Endothelial cell (in vitro differentiated cells): ENCODE data around the gene CUX1. TPM values are rescaled to one million over a fixed set of nuclear protein-coding genes. Genes with fewer than 3 reads are reported as not detected.

Experiments used
- DNase-seq: peaks from one replicate; pipeline ENCODE4 v3.0.0; 2021; ENCODE audit warnings: low spot score
- H3K27ac Mint-ChIP-seq: one replicate; pipeline ENCODE4 v1.8.0; 2021; ENCODE audit warnings: mixed read lengths, inconsistent platforms; ENCODE audit not compliant: unreplicated experiment
- H3K27me3 Mint-ChIP-seq: one replicate; pipeline ENCODE4 v1.8.0; 2021; ENCODE audit warnings: mild to moderate bottlenecking, moderate library complexity, mixed read lengths, inconsistent platforms; ENCODE audit not compliant: unreplicated experiment
- H3K36me3 Mint-ChIP-seq: one replicate; pipeline ENCODE4 v1.8.0; 2021; ENCODE audit warnings: mild to moderate bottlenecking, low read depth, mixed read lengths, inconsistent platforms; ENCODE audit not compliant: unreplicated experiment
- H3K4me1 Mint-ChIP-seq: one replicate; pipeline ENCODE4 v1.8.0; 2021; ENCODE audit warnings: mild to moderate bottlenecking, mixed read lengths, inconsistent platforms; ENCODE audit not compliant: unreplicated experiment
- H3K4me3 Mint-ChIP-seq: one replicate; pipeline ENCODE4 v1.8.0; 2021; ENCODE audit warnings: mild to moderate bottlenecking, mixed read lengths, inconsistent platforms; ENCODE audit not compliant: unreplicated experiment
- H3K9me3 Mint-ChIP-seq: one replicate; pipeline ENCODE4 v1.8.0; 2021; ENCODE audit warnings: mixed read lengths, inconsistent platforms; ENCODE audit not compliant: unreplicated experiment
- total RNA-seq: library from RNA; stranded (reverse); fragmentation: NEBNext Ultra II Directional; extraction: Animal tissue kit (Norgen Biotek cat#: 25700); gene quantifications from one replicate; pipeline ENCODE4 v1.2.1, GENCODE V29; 2021; ENCODE audit not compliant: unreplicated experiment
- TF ChIP-seq, protein P1 (sequence below): fragments of 200-600 bp; sonication (generic); IDR thresholded peaks from one replicate; pipeline ENCODE4 v1.5.0; 2021; ENCODE audit warnings: antibody characterized with exemption; ENCODE audit not compliant: unreplicated experiment

Gene CUX1
- total RNA-seq, 1 donor from 2014 or later, result 43.7 TPM

DNA sequence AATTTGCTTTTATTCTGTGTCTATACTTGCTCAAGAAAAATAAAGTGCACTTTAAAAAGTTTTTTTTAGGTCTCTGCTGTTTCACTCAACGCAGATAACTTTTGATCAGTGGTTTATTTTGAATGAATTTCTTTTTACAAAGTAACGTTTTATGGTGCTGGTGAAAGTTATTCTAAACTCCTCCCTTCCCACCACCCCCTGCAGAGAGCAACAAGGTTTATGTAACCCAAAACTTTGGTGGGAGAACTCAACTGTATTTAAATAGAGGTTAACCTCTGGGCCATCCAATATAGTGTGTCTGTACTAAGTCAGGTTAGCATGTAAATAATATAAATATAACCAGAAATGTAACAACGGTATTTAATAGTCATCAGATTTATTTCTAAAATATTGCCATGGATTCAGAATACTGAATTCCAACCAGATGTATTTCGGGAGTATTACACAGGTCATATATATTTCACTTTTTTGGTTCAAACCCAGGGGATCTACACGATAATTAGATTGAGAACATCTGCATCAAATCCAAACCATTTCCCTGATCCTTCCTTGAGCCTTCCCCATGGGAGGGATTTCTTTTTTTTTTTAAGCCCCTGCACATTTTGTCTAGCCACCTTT, 3.9 kb upstream of the CUX1 start:
- H3K4me1 Mint-ChIP-seq, result peaks cover 9% of the 10 kb centered on the region
- H3K4me3 Mint-ChIP-seq, result peak overlapping the region; percentile 42
- no peak for DNase-seq
- H3K27ac Mint-ChIP-seq, result no peak overlapping the region
- H3K9me3 Mint-ChIP-seq, result no peaks in the 10 kb centered on the region
- H3K36me3 Mint-ChIP-seq, result no peaks in the 10 kb centered on the region
- H3K27me3 Mint-ChIP-seq, result peaks cover 7% of the 10 kb centered on the region
- TF ChIP-seq, protein P1, sequence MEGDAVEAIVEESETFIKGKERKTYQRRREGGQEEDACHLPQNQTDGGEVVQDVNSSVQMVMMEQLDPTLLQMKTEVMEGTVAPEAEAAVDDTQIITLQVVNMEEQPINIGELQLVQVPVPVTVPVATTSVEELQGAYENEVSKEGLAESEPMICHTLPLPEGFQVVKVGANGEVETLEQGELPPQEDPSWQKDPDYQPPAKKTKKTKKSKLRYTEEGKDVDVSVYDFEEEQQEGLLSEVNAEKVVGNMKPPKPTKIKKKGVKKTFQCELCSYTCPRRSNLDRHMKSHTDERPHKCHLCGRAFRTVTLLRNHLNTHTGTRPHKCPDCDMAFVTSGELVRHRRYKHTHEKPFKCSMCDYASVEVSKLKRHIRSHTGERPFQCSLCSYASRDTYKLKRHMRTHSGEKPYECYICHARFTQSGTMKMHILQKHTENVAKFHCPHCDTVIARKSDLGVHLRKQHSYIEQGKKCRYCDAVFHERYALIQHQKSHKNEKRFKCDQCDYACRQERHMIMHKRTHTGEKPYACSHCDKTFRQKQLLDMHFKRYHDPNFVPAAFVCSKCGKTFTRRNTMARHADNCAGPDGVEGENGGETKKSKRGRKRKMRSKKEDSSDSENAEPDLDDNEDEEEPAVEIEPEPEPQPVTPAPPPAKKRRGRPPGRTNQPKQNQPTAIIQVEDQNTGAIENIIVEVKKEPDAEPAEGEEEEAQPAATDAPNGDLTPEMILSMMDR, result no peak

DNA sequence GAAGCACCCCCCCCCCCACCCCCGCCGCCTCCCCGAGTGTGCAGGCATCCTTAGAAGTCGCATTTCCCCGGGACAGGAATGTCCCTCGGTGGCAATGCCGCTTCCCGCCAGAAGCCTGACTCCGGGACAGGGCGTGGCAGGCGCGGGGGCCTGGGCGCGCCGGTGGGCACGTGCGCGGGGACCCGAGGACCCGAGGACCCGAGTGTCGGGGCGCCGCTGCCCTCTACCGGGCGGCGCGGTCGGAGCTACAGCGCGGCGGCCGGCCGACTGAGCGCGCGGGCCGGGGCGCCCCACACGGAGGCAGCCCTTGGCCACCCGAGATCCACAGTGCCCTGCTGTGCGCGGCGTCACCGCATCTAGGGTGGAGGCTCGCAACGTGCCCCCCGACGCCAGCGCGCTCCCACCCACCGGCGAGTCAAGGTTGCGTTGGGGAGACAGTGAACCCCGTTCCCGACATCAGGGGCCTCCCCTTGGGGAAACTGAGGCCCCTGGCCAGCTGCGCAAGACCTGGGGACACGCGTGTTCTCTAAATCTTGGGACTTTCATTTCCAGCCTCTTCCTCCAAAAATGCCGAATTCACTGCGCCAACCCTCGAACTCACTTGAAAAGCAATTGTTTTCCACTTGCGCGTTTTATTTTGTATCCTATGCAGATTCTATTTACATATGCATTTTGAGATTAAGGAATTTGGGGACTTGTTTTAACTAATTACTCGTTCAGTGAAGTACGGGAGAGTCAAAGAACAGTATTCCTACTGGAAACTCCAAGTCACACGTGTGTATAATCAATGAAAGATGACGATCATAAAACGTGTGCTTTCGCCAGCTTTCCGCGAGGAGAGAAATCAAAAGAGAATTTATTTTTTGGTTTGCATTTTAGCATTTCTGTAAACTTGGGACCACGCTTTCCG, 3.1 kb upstream of the CUX1 start:
- TF ChIP-seq, protein P1, result no peak
- peaks cover 5% of the 10 kb centered on the region for H3K27me3 Mint-ChIP-seq
- peak; percentile 62 for DNase-seq
- H3K9me3 Mint-ChIP-seq, result no peaks in the 10 kb centered on the region
- no peaks in the 10 kb centered on the region for H3K36me3 Mint-ChIP-seq
- peak overlapping the region; percentile 90 for H3K4me3 Mint-ChIP-seq
- H3K27ac Mint-ChIP-seq, result peak overlapping the region; percentile 9
- peaks cover 12% of the 10 kb centered on the region for H3K4me1 Mint-ChIP-seq

DNA sequence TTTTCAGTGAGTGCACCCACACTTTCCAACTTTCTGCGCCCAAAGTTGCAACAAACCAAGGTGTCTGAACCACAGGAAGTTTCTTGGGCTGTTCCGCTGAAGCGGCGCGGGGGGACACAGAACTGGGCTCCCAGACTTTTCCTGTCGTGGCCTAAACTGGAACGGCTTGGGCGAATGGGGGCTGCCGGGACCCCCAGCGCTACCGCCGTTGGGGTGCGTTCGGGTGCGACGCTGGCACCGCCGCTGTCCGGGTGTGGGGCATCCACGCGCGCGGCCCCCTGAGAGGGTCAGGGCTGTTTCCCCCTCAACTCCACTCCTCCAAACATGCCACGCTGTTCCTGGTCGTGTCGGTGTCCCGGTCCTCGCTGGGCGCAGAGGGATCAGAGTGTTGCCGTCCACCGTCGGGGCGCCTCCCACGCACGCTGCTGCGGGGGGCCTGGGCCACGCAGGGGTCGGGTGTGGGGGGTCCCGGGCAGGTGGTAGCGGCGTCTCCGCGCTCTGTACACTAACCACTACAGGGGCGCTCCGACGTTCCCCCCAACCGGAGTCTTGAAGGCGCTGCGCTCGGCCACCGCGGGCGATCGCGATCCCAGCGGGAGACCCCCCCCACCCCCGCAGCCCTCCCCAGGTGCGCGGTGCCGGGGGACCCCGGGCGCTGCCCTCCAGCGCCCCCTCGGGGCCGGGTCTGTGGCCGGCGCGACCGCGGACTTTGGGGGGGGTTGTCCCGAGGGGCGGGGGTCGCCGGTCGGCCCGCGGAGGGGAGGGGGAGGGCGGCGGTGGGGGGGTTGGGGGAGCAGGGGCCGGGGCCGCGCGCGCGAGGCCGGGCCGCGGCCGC, 2.2 kb upstream of the CUX1 start:
- Mint-ChIP-seq H3K4me3 (peak overlapping the region; percentile 90), H3K27ac (peak overlapping the region; percentile 9), H3K4me1 (peaks cover 12% of the 10 kb centered on the region), H3K36me3 (no peaks in the 10 kb centered on the region), H3K9me3 (no peaks in the 10 kb centered on the region), H3K27me3 (peaks cover 5% of the 10 kb centered on the region)
- DNase-seq, result peak; percentile 73
- TF ChIP-seq, protein P1, result peak; percentile 80

DNA sequence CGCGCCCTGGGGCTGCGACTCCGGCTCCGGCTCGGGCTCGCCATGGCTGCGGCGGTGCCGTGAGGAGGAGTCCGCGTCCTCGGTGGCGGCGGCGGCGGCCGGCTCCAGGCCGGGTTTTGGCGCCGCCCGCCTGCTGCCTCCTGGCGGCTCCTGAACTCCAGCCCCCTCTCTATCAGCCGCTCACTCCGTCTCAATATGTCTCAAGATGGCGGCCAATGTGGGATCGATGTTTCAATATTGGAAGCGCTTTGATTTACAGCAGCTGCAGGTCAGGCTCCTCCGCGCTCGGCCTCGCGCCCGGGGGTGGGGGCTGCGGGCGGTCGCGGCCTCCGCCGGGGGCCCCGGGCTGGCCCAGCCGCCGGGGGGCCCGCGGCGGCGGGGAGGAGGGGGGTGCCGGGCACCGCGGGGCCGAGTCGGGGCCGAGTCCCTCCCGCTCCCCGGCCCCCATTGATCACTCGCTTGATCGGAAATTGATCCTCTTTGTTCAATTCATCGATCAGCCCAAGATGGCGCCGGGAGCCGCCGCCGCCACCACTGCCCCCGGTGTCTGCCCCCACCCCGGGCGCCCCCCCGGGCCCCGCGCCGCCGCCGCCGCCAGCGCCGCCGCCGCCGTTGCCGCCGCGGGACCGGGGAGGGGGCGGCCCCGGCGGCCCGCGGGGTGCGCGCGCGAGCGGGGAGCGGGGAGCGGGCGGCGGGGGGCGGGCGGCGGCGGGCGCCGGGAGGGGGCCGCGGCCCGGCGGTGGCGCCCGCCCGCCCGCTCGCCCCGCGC, 1.4 kb upstream of the CUX1 start:
- DNase-seq, result peak; percentile 75
- TF ChIP-seq, protein P1, result no peak
- H3K27ac Mint-ChIP-seq, result no peak overlapping the region
- no peaks in the 10 kb centered on the region for H3K36me3 Mint-ChIP-seq
- peaks cover 5% of the 10 kb centered on the region for H3K27me3 Mint-ChIP-seq
- H3K4me1 Mint-ChIP-seq, result peaks cover 12% of the 10 kb centered on the region
- H3K4me3 Mint-ChIP-seq, result peak overlapping the region; percentile 82
- H3K9me3 Mint-ChIP-seq, result no peaks in the 10 kb centered on the region
